Endodermal cell (in vitro differentiated cells): ENCODE data around the gene CEP95. TPM values are rescaled to one million over a fixed set of nuclear protein-coding genes. Genes with fewer than 3 reads are reported as not detected.
"Not testable (repeated sequence)": the region's sequence is repeated elsewhere in the genome, so short reads cannot be mapped to it uniquely, and the experiment has no call there.

ENCODE experiments used
- DNase-seq: peaks from one replicate; pipeline ENCODE4 v3.0.0-alpha.2; 2017
- H3K27ac ChIP-seq: 2 replicates; pipeline ENCODE4 v1.5.1; 2013; ENCODE audit warnings: mild to moderate bottlenecking, low read depth, low read length, moderate library complexity
- H3K27me3 ChIP-seq: 2 replicates; pipeline ENCODE4 v1.6.1; 2013; ENCODE audit warnings: mild to moderate bottlenecking, low read length, moderate library complexity; ENCODE audit not compliant: insufficient read depth, control insufficient read depth, poor library complexity, severe bottlenecking
- H3K36me3 ChIP-seq: 2 replicates; pipeline ENCODE4 v1.7.0; 2013; ENCODE audit warnings: mild to moderate bottlenecking, low read length, moderate library complexity; ENCODE audit not compliant: control insufficient read depth, insufficient read depth
- H3K4me1 ChIP-seq: one replicate; pipeline ENCODE4 v1.7.0; 2013; ENCODE audit warnings: low read length; ENCODE audit not compliant: control insufficient read depth, insufficient read depth
- H3K4me3 ChIP-seq: 2 replicates; pipeline ENCODE4 v1.5.1; 2013; ENCODE audit warnings: mild to moderate bottlenecking, low read length, moderate library complexity
- H3K9ac ChIP-seq: 2 replicates; pipeline ENCODE4 v1.6.1; 2013; ENCODE audit warnings: mild to moderate bottlenecking, low read length, moderate library complexity; ENCODE audit not compliant: poor library complexity, severe bottlenecking; ENCODE audit errors: extremely low read depth
- H3K9me3 ChIP-seq: 2 replicates; pipeline ENCODE4 v1.6.1; 2013; ENCODE audit warnings: mild to moderate bottlenecking, low read length, moderate library complexity; ENCODE audit not compliant: control insufficient read depth
- H3K27ac Mint-ChIP-seq: 2 replicates; pipeline ENCODE4 v1.8.0; 2020; ENCODE audit warnings: mixed read lengths
- H3K27me3 Mint-ChIP-seq: 2 replicates; pipeline ENCODE4 v1.8.0; 2021; ENCODE audit warnings: mild to moderate bottlenecking, mixed read lengths; ENCODE audit not compliant: insufficient read depth
- H3K36me3 Mint-ChIP-seq: 2 replicates; pipeline ENCODE4 v1.8.0; 2020; ENCODE audit warnings: low read depth, mixed read lengths
- H3K4me1 Mint-ChIP-seq: 2 replicates; pipeline ENCODE4 v1.8.0; 2020; ENCODE audit warnings: mixed read lengths
- H3K4me3 Mint-ChIP-seq: 2 replicates; pipeline ENCODE4 v1.8.0; 2020; ENCODE audit warnings: mild to moderate bottlenecking, moderate library complexity, mixed read lengths
- H3K9me3 Mint-ChIP-seq: 2 replicates; pipeline ENCODE4 v1.8.0; 2020; ENCODE audit warnings: mild to moderate bottlenecking, mixed read lengths
- CTCF ChIP-seq: fragments of 200-600 bp; sonication (generic); conservative IDR thresholded peaks from 2 replicates; pipeline ENCODE4 v1.5.0; 2021; ENCODE audit warnings: antibody characterized with exemption, mild to moderate bottlenecking
- WGBS, 2 experiments: methylation state at CpG; one replicate each; pipeline versions ENCODE4 v1.1.5 to v1.1.7; 2013; ENCODE audit warnings: missing lambda C conversion rate in 2 of 2, mixed read lengths in 1 of 2; ENCODE audit not compliant: insufficient coverage in 1 of 2, insufficient read length in 1 of 2; 5-methylcytosine and 5-hydroxymethylcytosine counted together
- total RNA-seq, 2 donors: library from RNA; stranded (reverse); fragmentation: NEBNext Ultra II Directional in 1 of 2; extraction: Animal tissue kit (Norgen Biotek cat#: 25700) in 1 of 2; gene quantifications; 2 replicates in 1 of 2; 3 replicates in 1 of 2; pipeline ENCODE4 v1.2.1, GENCODE V29; 2021

The CEP95 gene
- total RNA-seq, 2 donors from 2014 or later: 75.5 to 93.9 TPM

DNA sequence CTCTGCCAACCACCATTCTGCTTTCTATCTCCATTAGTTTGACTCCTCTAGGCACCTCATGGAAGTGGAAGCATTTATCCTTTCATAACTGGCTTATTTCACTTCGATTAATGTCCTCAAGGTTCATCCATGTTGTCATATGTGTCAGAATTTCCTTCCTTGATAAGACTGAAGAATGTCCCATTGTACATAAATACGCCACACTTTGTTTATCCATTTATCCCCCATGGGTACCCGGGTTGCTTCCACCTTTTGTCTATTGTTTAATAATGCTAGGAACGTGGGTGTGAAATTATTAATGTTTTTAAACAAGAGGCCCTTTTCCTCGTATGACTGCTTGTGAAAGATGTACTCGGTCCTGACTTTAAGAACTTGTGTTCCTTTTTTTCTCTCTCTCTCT lies 45.0 kb upstream of the CEP95 start:
- Histone ChIP-seq H3K4me3 (no peak overlapping the region), H3K9me3 (no peaks in the 10 kb centered on the region), H3K9ac (no peak overlapping the region), H3K27me3 (no peaks in the 10 kb centered on the region), H3K4me1 (no peaks in the 10 kb centered on the region), H3K27ac (no peak overlapping the region), H3K36me3 (no peaks in the 10 kb centered on the region)
- no peak for DNase-seq
- Mint-ChIP-seq H3K27ac (no peak overlapping the region), H3K36me3 (no peaks in the 10 kb centered on the region), H3K4me1 (no peaks in the 10 kb centered on the region), H3K9me3 (peaks cover 2% of the 10 kb centered on the region), H3K4me3 (no peak overlapping the region), H3K27me3 (peaks cover 4% of the 10 kb centered on the region)
- WGBS, 2 experiments: 83 to 97% methylated on average over 2 to 5 of the region's 6 CpGs
- no peak for TF ChIP-seq CTCF

DNA sequence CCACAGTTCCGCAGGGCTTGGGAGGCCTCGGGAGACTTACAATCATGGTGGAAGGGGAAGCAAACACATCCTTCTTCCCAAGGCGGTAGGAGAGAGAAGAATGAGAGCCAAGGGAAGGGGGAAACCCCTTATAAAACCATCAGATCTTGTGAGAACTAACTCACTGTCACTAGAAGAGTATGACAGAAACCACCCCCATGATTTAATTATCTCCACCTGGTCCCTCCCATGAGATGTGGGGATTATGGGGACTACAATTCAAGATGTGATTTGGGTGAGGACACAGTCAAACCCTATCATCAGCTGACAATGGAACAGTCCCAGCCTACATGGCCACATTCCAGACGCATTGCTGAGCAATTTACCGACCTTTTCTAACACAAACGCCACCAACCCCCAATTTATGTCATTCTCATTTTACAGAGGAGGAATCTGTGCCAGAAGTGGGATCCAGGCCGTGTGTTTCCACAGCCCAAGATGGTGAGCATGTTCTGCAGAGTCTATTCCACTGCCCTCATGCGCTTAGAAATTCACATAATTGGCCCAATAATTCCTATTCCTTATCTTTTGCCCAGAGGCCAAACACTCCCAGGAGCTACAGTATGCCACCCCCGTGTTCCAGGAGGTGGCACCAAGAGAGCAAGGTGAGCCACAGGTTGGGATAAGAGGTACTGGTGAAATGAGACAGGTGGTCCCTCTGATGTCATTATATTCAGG lies 40.6 kb upstream of the CEP95 start:
- Histone ChIP-seq H3K36me3 (no peaks in the 10 kb centered on the region), H3K27me3 (no peaks in the 10 kb centered on the region), H3K9ac (no peak overlapping the region), H3K4me1 (peaks cover 4% of the 10 kb centered on the region), H3K9me3 (no peaks in the 10 kb centered on the region), H3K27ac (no peak overlapping the region), H3K4me3 (no peak overlapping the region)
- Mint-ChIP-seq H3K4me3 (no peak overlapping the region), H3K36me3 (no peaks in the 10 kb centered on the region), H3K27me3 (peaks cover 5% of the 10 kb centered on the region), H3K9me3 (peaks cover 2% of the 10 kb centered on the region), H3K4me1 (peaks cover 10% of the 10 kb centered on the region), H3K27ac (no peak overlapping the region)
- DNase-seq: no peak
- 79 to 100% methylated on average over 4 to 9 of the region's 9 CpGs for WGBS, 2 experiments
- no peak for TF ChIP-seq CTCF

GRCh38 chr17:64466834-64467233 lies 39.9 kb upstream of the CEP95 start:
- H3K9me3 ChIP-seq, H3K4me1 ChIP-seq, H3K36me3 Mint-ChIP-seq, H3K36me3 ChIP-seq, H3K27ac Mint-ChIP-seq, H3K4me3 ChIP-seq, H3K27me3 ChIP-seq, DNase-seq, H3K4me3 Mint-ChIP-seq, H3K9me3 Mint-ChIP-seq, H3K27me3 Mint-ChIP-seq, H3K27ac ChIP-seq, H3K9ac ChIP-seq: not testable (repeated sequence)
- H3K4me1 Mint-ChIP-seq: peaks cover 16% of the 10 kb centered on the region
- WGBS, 2 experiments: 69% methylated on average over 1 of the region's 1 CpG; no CpG with 5 or more reads in 1 of the 2 experiments

DNA sequence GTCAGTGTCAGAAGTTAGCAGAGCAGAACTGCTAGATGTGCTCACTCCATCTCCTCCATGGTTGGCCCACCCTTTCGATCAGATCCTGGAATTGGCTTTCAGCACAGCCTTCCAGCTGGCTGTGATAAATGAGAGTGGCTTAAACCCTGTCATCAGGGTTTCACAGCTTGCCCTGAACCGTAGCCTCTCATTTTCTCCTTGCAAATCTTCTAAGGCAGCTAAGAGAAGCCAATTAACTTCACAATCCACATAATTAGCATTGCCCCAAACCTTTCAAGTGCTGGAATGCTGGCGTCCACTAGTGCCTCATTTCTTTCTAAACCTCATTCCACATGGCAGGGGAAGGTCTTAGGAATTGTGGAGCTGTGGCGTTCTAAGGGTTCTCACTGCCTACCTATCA lies 36.2 kb upstream of the CEP95 start:
- no peaks in the 10 kb centered on the region for H3K36me3 ChIP-seq
- Mint-ChIP-seq H3K27ac (peak overlapping the region; percentile 9), H3K27me3 (peaks cover 5% of the 10 kb centered on the region), H3K9me3 (peaks cover 4% of the 10 kb centered on the region), H3K4me1 (peaks cover 16% of the 10 kb centered on the region), H3K36me3 (no peaks in the 10 kb centered on the region), H3K4me3 (no peak overlapping the region)
- no peak overlapping the region for H3K4me3 ChIP-seq
- DNase-seq: peak; percentile 75
- no peaks in the 10 kb centered on the region for H3K27me3 ChIP-seq
- H3K27ac ChIP-seq: no peak overlapping the region
- H3K4me1 ChIP-seq: peaks cover 7% of the 10 kb centered on the region
- H3K9me3 ChIP-seq: no peaks in the 10 kb centered on the region
- 38 to 54% methylated on average over 1 to 4 of the region's 4 CpGs for WGBS, 2 experiments
- no peak overlapping the region for H3K9ac ChIP-seq
- no peak for TF ChIP-seq CTCF
